Adipocyte (in vitro differentiated cells): ENCODE data around the gene NRXN3.

ENCODE experiments used
- DNase-seq: peaks from one replicate; pipeline ENCODE4 v3.0.0-alpha.2; 2015; ENCODE audit warnings: low read depth
- H3K27me3 ChIP-seq: replicated peaks from 2 replicates; pipeline ENCODE4 v1.7.0; 2013; ENCODE audit warnings: mild to moderate bottlenecking, low read length, moderate library complexity; ENCODE audit not compliant: control insufficient read depth, insufficient read depth
- H3K36me3 ChIP-seq: 2 replicates; pipeline ENCODE4 v1.7.0; 2013; ENCODE audit warnings: low read length, mild to moderate bottlenecking, moderate library complexity; ENCODE audit not compliant: control insufficient read depth, insufficient read depth, severe bottlenecking
- H3K4me1 ChIP-seq: 2 replicates; pipeline ENCODE4 v1.7.0; 2013; ENCODE audit warnings: mild to moderate bottlenecking, low read length, moderate library complexity; ENCODE audit not compliant: control insufficient read depth, insufficient read depth
- H3K4me3 ChIP-seq: 2 replicates; pipeline ENCODE4 v1.7.0; 2013; ENCODE audit warnings: mild to moderate bottlenecking, low read length, moderate library complexity
- H3K9ac ChIP-seq: 2 replicates; pipeline ENCODE4 v1.7.0; 2013; ENCODE audit warnings: mild to moderate bottlenecking, low read length, moderate library complexity
- H3K9me3 ChIP-seq: 2 replicates; pipeline ENCODE4 v1.7.0; 2013; ENCODE audit warnings: mild to moderate bottlenecking, low read length, moderate library complexity; ENCODE audit not compliant: control insufficient read depth

The NRXN3 gene

DNA sequence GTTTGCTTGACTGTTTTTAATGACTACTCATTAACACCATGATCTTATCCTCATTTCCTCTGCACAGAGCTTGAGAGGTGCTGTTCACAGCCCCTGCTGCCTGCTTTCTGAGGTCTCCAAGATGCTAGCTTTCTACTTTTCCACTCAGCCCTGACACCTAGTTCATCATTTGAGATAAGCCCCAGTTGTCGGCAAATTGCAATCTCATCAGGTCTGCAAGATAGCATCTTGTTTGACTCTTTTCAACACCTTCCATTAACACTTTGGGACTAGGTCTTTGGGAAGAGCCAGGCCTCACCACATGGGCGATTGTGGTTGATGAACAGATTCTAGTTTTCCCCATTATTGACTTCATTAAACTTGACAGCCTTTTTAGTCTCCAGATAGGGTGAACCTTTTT, 1136.4 kb downstream of the NRXN3 start:
- Histone ChIP-seq H3K36me3 (no peaks in the 10 kb centered on the region), H3K27me3 (no peaks in the 10 kb centered on the region), H3K4me3 (no peak overlapping the region), H3K9me3 (peaks cover 4% of the 10 kb centered on the region), H3K9ac (no peak overlapping the region), H3K4me1 (no peaks in the 10 kb centered on the region)
- no peak for DNase-seq

DNA sequence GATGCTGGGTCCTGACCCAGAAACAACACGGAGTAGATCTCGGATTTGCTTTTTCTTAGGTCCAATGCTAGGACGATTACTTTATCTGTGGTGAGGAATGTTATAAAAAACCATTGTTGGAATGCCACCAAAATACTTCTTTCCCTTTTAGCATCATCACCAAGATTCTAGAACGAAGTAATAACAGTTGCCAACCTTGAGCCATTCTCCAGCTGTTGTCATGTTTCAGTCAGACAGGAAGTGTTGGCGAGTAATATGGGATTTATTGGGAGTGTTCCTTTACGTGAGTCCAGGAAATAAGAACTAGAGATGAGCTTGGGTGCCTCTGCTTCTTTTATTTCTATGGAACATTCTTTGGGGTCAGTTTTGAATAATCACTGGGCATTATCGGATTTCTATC, 1148.2 kb downstream of the NRXN3 start:
- no peaks in the 10 kb centered on the region for H3K27me3 ChIP-seq
- DNase-seq: no peak
- H3K4me3 ChIP-seq: no peak overlapping the region

DNA sequence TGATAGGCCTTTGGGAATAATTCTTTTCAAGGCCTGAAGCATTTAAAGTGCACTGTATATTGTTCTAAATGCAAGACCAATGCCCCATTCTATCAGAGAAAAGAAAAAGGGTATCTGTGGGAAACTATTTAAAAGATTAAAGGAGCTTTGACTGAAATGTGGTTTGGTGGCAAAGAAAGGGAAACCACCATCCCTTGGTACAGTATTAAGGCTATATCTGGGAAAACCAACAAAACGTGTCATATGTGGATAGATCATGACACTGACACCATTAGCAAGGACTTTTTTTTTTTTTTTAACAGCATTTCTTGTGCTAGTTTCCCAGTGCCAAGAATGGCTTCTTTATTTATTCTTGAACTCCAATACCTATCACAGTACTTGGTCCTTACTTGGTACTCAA, 1150.4 kb downstream of the NRXN3 start:
- Histone ChIP-seq H3K36me3 (no peaks in the 10 kb centered on the region), H3K4me1 (no peaks in the 10 kb centered on the region), H3K9ac (no peak overlapping the region), H3K9me3 (no peaks in the 10 kb centered on the region), H3K27me3 (no peaks in the 10 kb centered on the region), H3K4me3 (no peak overlapping the region)
- no peak for DNase-seq

More for the DNA sequence above, 1148.2 kb downstream of the NRXN3 start:
- Histone ChIP-seq H3K9me3 (no peaks in the 10 kb centered on the region), H3K9ac (no peak overlapping the region), H3K4me1 (no peaks in the 10 kb centered on the region), H3K36me3 (no peaks in the 10 kb centered on the region)

DNA sequence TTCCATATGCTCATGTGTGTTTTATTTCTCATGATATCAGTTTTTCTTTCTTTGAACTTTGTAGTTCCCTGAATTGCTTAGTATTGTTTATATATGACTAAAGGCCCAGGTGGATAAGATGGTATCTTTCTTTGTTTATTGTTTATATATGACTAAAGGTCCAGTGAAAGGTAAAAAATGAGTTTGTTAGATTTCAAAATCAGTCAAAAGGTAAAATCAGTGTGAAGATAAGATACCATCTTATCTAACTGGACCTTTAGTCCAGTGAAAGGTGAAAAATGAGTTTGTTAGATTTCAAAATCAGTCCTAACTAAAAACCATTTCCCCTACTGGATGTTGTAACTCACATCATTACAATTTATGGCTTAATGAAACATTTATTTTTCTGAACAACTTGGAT, 1150.9 kb downstream of the NRXN3 start:
- no peaks in the 10 kb centered on the region for H3K9me3 ChIP-seq

DNA sequence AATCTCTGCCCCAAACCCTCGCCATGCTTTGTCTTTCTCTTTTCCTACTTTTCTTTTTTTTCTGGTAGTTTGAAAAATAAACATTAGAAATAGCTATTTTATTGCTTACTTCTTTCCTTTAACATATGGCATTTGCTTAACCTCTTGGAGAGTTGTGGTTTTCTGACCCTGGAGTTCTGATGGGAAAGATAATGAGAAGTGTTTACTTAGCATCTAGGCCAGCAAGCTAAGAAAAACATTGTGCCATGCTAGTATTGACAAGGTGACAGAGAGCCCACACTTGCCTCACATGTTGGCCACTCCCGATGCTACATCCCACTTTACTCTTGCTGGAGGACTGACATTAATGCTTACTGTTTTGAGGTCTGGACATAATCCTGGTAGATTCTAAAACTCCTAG, 1154.9 kb downstream of the NRXN3 start:
- no peak overlapping the region for H3K9ac ChIP-seq
- DNase-seq: no peak
- H3K4me3 ChIP-seq: no peak overlapping the region
- H3K4me1 ChIP-seq: no peaks in the 10 kb centered on the region
- H3K36me3 ChIP-seq: no peaks in the 10 kb centered on the region
- no peaks in the 10 kb centered on the region for H3K27me3 ChIP-seq
- H3K9me3 ChIP-seq: no peaks in the 10 kb centered on the region

More for the DNA sequence above, 1150.9 kb downstream of the NRXN3 start:
- Histone ChIP-seq H3K27me3 (no peaks in the 10 kb centered on the region), H3K36me3 (no peaks in the 10 kb centered on the region), H3K4me1 (no peaks in the 10 kb centered on the region), H3K9ac (no peak overlapping the region), H3K4me3 (no peak overlapping the region)
- no peak for DNase-seq

DNA sequence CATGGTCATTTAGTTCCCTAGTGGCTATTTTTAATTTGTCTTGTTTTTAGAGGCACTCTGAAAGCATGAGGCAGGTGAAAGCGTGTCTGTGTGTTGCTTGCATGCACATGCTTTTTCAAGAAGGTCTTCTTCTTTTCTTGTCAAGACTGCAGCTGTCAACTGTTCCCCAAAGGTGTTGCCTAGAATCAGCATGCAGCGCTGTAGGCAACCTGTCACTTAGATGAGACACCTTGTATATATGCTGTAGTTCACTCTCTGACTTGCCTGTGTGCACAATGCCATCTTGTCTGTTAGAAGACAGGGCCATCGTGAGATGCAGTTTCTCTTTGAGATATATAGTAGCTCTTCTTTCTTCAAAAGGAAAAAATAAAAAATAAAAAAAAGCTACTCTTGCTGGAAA, 1155.4 kb downstream of the NRXN3 start:
- Histone ChIP-seq H3K27me3 (no peaks in the 10 kb centered on the region), H3K4me3 (no peak overlapping the region), H3K36me3 (no peaks in the 10 kb centered on the region), H3K9me3 (no peaks in the 10 kb centered on the region), H3K4me1 (no peaks in the 10 kb centered on the region), H3K9ac (no peak overlapping the region)
- DNase-seq: no peak

DNA sequence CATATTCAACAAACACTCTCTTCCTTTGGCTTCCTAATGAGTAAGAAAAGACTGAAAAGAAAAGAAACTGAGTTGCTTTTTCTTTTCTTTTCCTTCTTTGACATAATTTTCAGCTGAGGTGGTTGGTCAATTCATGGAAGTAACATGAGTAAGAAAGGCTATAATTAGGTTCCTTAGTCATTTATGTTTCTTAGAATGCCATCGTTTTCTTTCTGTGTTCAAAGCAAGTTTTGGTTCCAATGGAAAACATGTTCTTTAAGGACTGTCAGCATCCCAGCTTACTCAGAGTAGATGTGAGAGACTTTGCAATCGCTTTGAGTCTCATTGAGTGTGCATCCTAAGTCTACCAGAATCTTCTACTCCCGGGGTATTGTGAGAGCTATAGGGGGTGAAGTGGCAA, 1158.7 kb downstream of the NRXN3 start:
- Histone ChIP-seq H3K9me3 (no peaks in the 10 kb centered on the region), H3K4me3 (no peak overlapping the region), H3K4me1 (no peaks in the 10 kb centered on the region), H3K9ac (no peak overlapping the region), H3K36me3 (no peaks in the 10 kb centered on the region), H3K27me3 (no peaks in the 10 kb centered on the region)
- DNase-seq: no peak

DNA sequence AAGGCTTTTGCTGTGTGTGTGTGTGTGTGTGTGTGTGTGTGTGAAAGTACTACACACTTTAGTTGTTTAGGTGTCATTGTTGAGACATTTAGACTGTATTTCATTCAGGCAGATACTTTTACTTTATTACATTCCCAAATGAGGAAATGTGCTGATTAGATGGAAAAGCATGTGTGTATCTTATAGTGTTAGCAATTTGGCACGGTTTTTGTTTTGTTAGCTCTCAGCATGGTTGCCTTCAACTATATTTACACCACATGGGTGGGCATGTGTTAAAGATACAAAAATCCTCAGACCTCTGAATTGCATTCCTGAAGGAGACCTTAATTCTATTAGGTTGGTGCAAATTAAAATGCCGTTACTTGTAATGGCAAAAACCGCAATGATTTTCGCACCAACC, 1161.7 kb downstream of the NRXN3 start:
- Histone ChIP-seq H3K4me3 (no peak overlapping the region), H3K36me3 (no peaks in the 10 kb centered on the region), H3K9ac (no peak overlapping the region), H3K27me3 (no peaks in the 10 kb centered on the region), H3K9me3 (no peaks in the 10 kb centered on the region), H3K4me1 (no peaks in the 10 kb centered on the region)
- DNase-seq: no peak

DNA sequence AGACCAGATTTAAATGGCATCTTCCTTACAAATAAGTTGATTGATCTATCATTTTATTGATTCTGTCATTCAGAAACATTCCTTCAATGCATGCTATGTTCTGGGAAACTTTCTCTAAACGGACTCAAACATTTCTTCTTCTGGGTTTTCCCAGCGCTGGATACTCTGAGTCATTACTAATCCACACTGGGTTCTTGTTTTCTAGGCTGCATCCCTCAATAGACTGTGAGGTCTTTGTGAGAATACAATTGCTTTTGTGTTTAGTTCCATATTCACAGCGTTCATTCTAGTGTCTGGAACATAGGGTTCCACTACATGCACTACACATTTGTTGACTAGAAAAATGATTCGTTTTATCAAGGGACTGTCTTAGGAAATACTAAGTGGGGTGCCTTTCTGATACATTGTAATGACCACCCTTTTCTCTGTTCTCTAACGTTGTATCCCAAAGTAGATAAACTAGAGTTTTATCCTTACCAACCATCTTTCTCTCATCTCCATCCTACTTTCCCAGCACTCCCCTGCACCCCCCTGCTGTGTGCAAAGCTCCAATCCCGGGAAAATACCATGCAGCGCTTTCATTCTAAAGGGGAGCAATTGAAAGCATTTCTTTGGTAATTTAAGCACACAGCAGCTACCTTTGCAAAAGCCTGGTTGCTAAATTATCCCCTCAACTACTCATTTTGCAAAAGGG, 1162.5 kb downstream of the NRXN3 start:
- Histone ChIP-seq H3K9ac (no peak overlapping the region), H3K9me3 (no peaks in the 10 kb centered on the region), H3K4me1 (no peaks in the 10 kb centered on the region), H3K27me3 (no peaks in the 10 kb centered on the region), H3K4me3 (no peak overlapping the region), H3K36me3 (no peaks in the 10 kb centered on the region)
- no peak for DNase-seq

DNA sequence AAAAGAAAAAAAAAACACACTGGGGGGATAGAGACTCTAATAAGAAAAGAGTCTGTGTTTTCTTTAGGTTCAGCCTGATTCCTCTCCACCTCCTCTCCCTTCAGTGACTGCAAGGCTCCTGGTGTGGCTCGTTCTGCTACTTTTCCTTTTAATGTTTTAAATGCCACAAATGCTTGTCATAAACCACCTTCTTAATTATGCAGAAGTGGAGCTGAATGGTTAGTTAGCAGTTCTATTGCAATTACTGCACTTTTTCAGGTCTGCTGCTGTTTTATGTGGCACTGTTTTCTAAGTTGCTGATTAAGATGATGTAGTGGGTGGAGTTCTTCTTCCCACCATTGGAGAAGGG, 1163.0 kb downstream of the NRXN3 start:
- Histone ChIP-seq H3K27me3 (no peaks in the 10 kb centered on the region), H3K9me3 (no peaks in the 10 kb centered on the region), H3K36me3 (no peaks in the 10 kb centered on the region), H3K9ac (no peak overlapping the region), H3K4me3 (no peak overlapping the region), H3K4me1 (no peaks in the 10 kb centered on the region)
- DNase-seq: no peak

DNA sequence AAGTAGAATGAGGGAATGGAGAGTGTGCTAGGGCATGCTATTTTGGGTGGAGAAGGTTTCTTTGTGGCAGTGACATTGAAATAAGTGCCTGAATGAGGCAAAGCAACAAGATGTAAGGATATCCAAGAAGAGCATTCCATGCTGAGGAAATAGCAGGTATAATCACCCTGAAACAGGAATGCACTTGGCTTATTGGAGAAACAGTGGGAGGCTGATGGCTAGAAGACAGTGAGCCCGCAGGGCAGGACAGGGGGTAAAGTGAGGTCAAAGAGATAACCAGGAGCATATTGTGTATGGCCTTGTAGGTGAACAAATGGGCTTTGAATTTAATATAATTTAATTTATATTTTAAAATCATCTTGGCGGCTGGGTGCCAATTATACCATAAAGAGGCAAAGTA, 1164.1 kb downstream of the NRXN3 start:
- Histone ChIP-seq H3K9me3 (no peaks in the 10 kb centered on the region), H3K4me3 (no peak overlapping the region), H3K4me1 (no peaks in the 10 kb centered on the region), H3K27me3 (no peaks in the 10 kb centered on the region), H3K9ac (no peak overlapping the region), H3K36me3 (no peaks in the 10 kb centered on the region)
- no peak for DNase-seq

DNA sequence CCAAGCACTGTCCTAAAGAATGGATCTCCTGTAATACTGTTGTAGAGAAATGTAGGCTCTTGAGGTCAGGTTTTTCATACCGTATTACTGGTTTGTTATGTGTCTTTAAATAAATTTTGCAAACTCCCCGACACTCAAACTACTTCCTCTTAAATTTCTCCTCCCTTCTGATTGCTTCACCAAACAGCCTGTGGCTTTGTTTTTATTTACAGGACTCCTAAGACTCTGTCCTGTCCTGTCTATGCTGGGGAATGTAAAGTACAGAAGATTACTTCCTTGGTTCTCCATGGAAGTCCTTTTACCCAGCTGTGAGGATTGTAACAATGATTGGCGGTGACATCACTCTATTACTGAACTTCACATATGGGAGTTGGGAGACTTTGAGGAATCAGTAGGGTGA, 1167.6 kb downstream of the NRXN3 start:
- H3K4me1 ChIP-seq: no peaks in the 10 kb centered on the region
- H3K9me3 ChIP-seq: no peaks in the 10 kb centered on the region
- DNase-seq: no peak
- no peak overlapping the region for H3K4me3 ChIP-seq
- H3K9ac ChIP-seq: no peak overlapping the region
- H3K27me3 ChIP-seq: no peaks in the 10 kb centered on the region
- H3K36me3 ChIP-seq: no peaks in the 10 kb centered on the region
